ENCODE measurements around the gene JARID2.
A peak's percentile ranks its signal among the peaks of the same experiment; 100 is the strongest.

JARID2 gene

DNA sequence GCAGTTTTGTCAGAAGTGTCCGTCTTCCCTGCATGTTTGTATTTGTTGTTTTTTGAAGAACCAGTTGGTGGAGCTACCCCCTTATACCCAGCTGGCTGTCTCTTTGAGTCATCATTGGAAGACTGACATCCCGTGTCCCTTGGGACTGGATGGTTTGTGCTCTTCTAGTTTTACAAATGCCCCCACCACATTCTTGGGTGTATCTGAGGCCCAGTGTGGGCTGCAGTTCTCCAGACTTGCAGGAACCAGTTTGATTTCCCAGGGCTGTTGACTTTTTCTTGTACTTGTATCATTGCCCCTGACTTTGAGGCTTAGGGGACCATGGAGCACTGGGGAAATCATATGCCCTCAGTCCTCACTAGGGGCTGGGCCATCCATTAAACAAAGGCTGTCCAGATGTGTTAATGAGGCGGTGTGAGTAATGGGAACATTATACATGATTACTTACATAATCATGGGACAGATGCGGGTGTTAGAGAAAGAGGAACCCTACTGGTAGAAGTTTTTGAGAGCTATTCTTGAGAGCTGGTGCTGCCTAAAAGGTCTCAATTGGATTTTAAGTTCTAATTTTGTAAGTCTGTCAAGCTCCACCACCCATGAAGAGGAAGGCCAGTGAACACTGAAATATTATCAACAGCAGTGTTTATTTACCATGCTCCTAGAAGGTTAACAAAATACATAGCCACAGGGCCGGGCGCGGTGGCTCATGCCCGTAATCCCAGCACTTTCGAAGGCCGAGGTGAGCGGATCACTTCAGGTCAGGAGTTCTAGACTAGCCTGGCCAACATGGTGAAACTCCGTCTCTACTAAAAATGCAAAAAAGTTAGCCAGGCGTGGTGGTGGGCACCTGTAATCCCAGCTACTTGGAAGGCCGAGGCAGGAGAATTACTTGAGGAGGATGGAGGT is 8.5 kb downstream of the JARID2 start:
- Histone ChIP-seq H3K9me3 (ENCODE audit: control insufficient read depth, low read length) (no peaks in the 10 kb centered on the region), H3K27ac (ENCODE audit: insufficient read depth, low read length, poor library complexity, severe bottlenecking) (no peak overlapping the region), H3K36me3 (ENCODE audit: control insufficient read depth, insufficient read depth, low read length) (no peaks in the 10 kb centered on the region), H3K27me3 (replicated peaks; ENCODE audit: control insufficient read depth, insufficient read depth, low read length, poor library complexity, severe bottlenecking) (no peaks in the 10 kb centered on the region), H3K4me3 (ENCODE audit: insufficient read depth, low read depth, low read length, poor library complexity, severe bottlenecking) (no peak overlapping the region), H3K4me1 (ENCODE audit: control insufficient read depth, insufficient read depth, low read length, poor library complexity, severe bottlenecking) (peaks cover 37% of the 10 kb centered on the region)
- DNase-seq = no peak

DNA sequence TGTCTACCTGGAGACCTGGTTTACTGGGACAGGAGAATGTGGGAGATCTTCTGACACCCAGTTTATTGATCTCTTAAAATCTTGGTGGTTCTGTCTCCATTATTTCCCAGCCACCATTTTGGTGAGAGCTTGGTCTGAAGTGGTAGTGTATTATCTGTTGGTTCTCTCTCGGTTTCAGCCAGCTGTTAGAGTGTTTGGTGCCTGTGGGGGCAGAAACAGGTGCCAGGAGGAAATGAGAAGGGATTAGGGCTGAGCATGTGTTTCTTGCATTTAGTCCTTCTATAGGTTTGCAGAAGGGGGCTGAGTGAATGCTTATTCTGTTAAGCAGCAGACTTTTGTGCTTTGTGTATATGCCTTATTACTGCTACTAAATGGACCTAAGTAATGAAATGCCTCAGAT is 9.6 kb downstream of the JARID2 start:
- H3K4me1 ChIP-seq (ENCODE audit: control insufficient read depth, insufficient read depth, low read length, poor library complexity, severe bottlenecking) = peaks cover 37% of the 10 kb centered on the region
- no peaks in the 10 kb centered on the region for H3K9me3 ChIP-seq (ENCODE audit: control insufficient read depth, low read length)
- H3K4me3 ChIP-seq (ENCODE audit: insufficient read depth, low read depth, low read length, poor library complexity, severe bottlenecking) = no peak overlapping the region
- DNase-seq = no peak
- H3K27me3 ChIP-seq (replicated peaks; ENCODE audit: control insufficient read depth, insufficient read depth, low read length, poor library complexity, severe bottlenecking) = no peaks in the 10 kb centered on the region
- H3K27ac ChIP-seq (ENCODE audit: insufficient read depth, low read length, poor library complexity, severe bottlenecking) = no peak overlapping the region
- H3K36me3 ChIP-seq (ENCODE audit: control insufficient read depth, insufficient read depth, low read length) = no peaks in the 10 kb centered on the region

DNA sequence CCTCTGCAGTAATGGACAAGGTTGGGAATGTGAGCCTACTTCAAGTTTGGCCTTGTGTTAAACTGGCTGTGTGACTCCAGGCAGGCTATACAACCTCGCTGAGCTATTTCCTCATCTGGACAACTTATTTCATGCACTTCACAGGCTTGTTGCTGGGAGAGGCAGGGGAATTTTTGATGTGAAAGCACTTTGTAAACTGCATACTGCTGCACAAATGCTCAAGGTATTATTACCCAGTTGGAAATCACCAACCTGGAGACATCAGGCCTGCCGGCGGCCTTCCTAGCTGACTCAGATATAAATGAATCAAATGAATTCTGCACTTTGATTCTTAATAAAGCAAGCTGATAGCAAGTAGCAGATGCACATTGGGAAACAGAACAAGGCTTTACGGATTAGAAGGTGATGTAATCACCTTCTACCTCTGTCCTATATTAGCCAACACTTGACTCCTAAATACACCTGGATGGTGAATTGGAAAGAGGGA is 10.1 kb downstream of the JARID2 start:
- Histone ChIP-seq H3K27me3 (replicated peaks; ENCODE audit: control insufficient read depth, insufficient read depth, low read length, poor library complexity, severe bottlenecking) (no peaks in the 10 kb centered on the region), H3K36me3 (ENCODE audit: control insufficient read depth, insufficient read depth, low read length) (no peaks in the 10 kb centered on the region), H3K4me1 (ENCODE audit: control insufficient read depth, insufficient read depth, low read length, poor library complexity, severe bottlenecking) (peaks cover 39% of the 10 kb centered on the region), H3K27ac (ENCODE audit: insufficient read depth, low read length, poor library complexity, severe bottlenecking) (no peak overlapping the region), H3K4me3 (ENCODE audit: insufficient read depth, low read depth, low read length, poor library complexity, severe bottlenecking) (no peak overlapping the region), H3K9me3 (ENCODE audit: control insufficient read depth, low read length) (no peaks in the 10 kb centered on the region)
- DNase-seq = no peak

DNA sequence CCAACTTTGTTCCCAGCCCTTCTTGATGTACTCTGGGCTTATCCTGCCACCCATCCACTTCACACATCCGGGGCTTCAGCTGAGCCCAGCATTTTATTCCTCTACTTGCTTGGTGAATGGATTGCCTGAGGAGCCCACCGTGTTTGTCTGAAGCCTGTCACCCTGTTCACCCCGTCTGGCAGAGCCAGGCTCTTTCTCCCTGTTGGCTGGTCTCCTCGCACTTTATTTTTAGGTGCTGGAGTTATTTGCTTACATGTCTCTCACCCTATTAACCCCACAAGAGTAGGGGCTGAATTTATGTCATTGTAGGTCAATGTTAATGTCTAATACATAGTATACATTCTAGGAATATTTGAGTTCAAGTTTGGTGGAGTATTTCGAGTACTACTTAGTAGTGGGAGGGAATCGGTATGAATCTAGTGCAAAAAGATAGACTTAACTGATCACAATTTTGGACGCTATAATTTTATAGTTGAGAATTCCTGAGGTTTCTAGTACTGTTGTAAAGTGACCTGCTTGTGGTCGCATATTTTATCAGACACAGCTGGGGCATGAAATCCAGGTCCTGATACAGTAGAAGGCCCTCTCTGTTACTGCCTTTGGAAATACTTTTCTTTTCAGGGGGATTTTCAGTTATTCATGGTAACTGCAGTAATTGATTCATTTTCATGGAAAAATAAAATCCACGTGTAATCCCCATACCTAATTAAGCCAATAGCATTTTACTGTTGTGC is 10.8 kb downstream of the JARID2 start:
- DNase-seq = no peak
- Histone ChIP-seq H3K4me1 (ENCODE audit: control insufficient read depth, insufficient read depth, low read length, poor library complexity, severe bottlenecking) (peaks cover 39% of the 10 kb centered on the region), H3K27me3 (replicated peaks; ENCODE audit: control insufficient read depth, insufficient read depth, low read length, poor library complexity, severe bottlenecking) (no peaks in the 10 kb centered on the region), H3K36me3 (ENCODE audit: control insufficient read depth, insufficient read depth, low read length) (no peaks in the 10 kb centered on the region), H3K9me3 (ENCODE audit: control insufficient read depth, low read length) (no peaks in the 10 kb centered on the region), H3K27ac (ENCODE audit: insufficient read depth, low read length, poor library complexity, severe bottlenecking) (no peak overlapping the region), H3K4me3 (ENCODE audit: insufficient read depth, low read depth, low read length, poor library complexity, severe bottlenecking) (no peak overlapping the region)

DNA sequence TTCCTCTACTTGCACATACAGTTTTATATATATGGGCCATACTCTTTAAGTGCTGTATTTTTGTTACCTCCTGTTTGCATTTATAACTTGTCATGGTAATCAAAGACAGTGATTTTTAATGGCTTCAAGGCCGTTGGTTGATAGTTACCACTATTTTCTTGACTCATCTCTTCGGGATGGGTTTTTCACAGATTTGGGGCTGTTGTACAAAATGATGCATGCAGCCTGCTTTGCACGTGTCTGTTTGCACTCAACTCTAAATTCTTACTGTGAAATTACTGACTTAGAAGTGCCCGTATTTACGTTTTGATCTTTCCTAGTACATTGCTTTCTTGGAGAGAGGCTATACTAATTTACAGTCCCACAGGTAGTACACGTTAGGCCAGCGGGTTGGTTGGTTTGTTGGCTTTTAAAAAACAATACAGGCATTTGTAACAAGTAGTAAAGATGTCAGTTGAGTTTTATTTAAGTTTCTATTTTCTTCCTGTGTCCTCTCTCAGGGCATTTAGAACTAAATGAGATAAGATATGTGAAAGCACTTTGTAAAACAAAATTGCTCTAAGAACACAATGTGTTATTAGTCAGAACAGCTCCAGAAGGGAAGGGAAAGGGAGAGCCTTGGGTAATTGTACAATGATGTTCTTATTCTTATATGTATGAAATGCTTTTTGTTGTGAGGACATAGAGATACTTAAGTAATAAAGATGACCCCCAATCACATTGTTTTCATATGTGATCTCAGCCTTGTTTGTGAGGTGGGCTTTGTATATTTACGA is 11.7 kb downstream of the JARID2 start:
- Histone ChIP-seq H3K4me1 (ENCODE audit: control insufficient read depth, insufficient read depth, low read length, poor library complexity, severe bottlenecking) (peaks cover 35% of the 10 kb centered on the region), H3K9me3 (ENCODE audit: control insufficient read depth, low read length) (no peaks in the 10 kb centered on the region), H3K27me3 (replicated peaks; ENCODE audit: control insufficient read depth, insufficient read depth, low read length, poor library complexity, severe bottlenecking) (no peaks in the 10 kb centered on the region), H3K4me3 (ENCODE audit: insufficient read depth, low read depth, low read length, poor library complexity, severe bottlenecking) (no peak overlapping the region), H3K27ac (ENCODE audit: insufficient read depth, low read length, poor library complexity, severe bottlenecking) (no peak overlapping the region), H3K36me3 (ENCODE audit: control insufficient read depth, insufficient read depth, low read length) (no peaks in the 10 kb centered on the region)
- no peak for DNase-seq

DNA sequence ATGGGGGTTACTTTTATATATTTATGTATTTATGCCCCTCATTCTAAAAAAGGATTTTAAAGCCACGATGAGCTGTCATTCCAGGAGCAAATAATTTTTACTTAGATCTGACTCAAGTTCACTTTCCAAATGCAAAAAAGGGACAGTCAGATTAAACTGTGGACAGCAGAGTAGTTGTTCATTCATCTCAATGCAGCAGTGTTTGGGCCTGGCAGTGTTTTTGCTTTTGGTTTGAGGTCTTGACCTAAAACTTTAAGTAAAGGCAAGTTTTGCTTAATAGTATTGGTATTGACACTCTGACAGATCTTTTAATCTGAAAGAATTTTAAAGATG is 13.9 kb downstream of the JARID2 start:
- Histone ChIP-seq H3K36me3 (ENCODE audit: control insufficient read depth, insufficient read depth, low read length) (no peaks in the 10 kb centered on the region), H3K4me1 (ENCODE audit: control insufficient read depth, insufficient read depth, low read length, poor library complexity, severe bottlenecking) (peaks cover 30% of the 10 kb centered on the region)
- DNase-seq = no peak

DNA sequence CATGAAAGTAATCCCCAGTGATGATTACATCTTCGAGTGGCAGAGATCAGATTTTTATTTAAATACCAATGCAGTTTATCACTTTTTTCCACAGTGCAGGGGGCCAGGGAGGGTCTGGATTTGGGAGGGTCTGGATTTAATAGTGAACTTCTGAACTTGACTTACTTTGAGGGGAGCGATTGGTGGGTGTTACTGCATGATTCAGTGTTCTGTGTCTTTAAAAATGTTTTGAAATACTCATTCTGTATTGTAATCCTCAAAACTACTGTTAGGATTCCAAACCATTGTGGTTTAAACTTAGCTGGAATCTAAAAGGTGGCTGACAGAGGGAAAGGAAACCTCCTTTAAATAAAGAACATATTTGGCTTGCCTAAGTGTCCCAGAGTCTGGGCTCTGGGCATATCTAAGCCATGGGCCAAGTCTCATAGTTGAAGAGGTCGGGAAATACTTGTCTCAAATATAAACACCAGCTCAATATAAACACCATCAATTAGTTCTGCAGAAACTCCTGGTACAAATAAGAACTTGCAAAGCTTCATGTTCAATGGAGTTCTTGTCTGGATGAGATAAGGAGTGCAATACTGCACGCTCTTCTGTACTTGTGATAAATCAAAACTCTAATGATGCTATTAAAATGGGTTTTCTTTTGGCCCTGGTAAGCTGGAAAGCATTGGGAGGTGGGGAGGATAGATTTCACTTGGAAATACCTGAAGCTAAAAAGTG is 14.4 kb downstream of the JARID2 start:
- no peak overlapping the region for H3K4me3 ChIP-seq (ENCODE audit: insufficient read depth, low read depth, low read length, poor library complexity, severe bottlenecking)
- peaks cover 34% of the 10 kb centered on the region for H3K4me1 ChIP-seq (ENCODE audit: control insufficient read depth, insufficient read depth, low read length, poor library complexity, severe bottlenecking)

More for the DNA sequence above, 13.9 kb downstream of the JARID2 start:
- H3K9me3 ChIP-seq (ENCODE audit: control insufficient read depth, low read length) = no peaks in the 10 kb centered on the region
- H3K4me3 ChIP-seq (ENCODE audit: insufficient read depth, low read depth, low read length, poor library complexity, severe bottlenecking) = no peak overlapping the region
- peak overlapping the region; percentile 26 for H3K27ac ChIP-seq (ENCODE audit: insufficient read depth, low read length, poor library complexity, severe bottlenecking)
- no peaks in the 10 kb centered on the region for H3K27me3 ChIP-seq (replicated peaks; ENCODE audit: control insufficient read depth, insufficient read depth, low read length, poor library complexity, severe bottlenecking)

DNA sequence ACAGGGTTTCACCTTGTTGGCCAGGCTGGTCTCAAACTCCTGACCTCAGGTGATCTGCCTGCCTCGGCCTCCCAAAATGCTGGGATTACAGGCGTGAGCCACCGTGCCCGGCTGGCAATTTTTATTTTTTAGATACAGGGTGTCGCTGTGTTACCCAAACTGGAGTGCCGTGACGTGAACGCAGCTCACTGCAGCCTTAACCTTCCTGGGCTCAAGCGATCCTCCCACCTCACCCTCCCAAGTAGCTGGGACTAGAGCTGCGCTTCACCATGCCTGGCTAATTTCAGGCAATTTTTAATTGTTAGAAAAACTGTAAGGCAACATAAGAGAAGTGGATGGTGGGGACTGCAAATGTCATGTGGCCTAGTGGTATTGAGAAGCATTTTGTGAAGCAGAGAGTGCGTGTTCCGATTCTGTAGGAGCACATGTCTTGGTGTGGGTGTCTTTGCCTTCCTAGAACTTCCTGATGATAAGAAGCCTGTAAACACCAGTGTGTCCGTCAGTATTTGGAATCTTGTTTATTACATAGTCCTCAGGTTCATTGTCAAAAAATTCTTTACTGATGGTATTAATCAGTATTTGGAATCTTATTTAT is 18.0 kb downstream of the JARID2 start:
- Histone ChIP-seq H3K4me1 (ENCODE audit: control insufficient read depth, insufficient read depth, low read length, poor library complexity, severe bottlenecking) (peaks cover 27% of the 10 kb centered on the region), H3K27me3 (replicated peaks; ENCODE audit: control insufficient read depth, insufficient read depth, low read length, poor library complexity, severe bottlenecking) (no peaks in the 10 kb centered on the region), H3K4me3 (ENCODE audit: insufficient read depth, low read depth, low read length, poor library complexity, severe bottlenecking) (no peak overlapping the region), H3K36me3 (ENCODE audit: control insufficient read depth, insufficient read depth, low read length) (no peaks in the 10 kb centered on the region), H3K27ac (ENCODE audit: insufficient read depth, low read length, poor library complexity, severe bottlenecking) (no peak overlapping the region), H3K9me3 (ENCODE audit: control insufficient read depth, low read length) (no peaks in the 10 kb centered on the region)
- DNase-seq = no peak

More for the DNA sequence above, 14.4 kb downstream of the JARID2 start:
- no peak for DNase-seq
- no peaks in the 10 kb centered on the region for H3K9me3 ChIP-seq (ENCODE audit: control insufficient read depth, low read length)
- no peaks in the 10 kb centered on the region for H3K36me3 ChIP-seq (ENCODE audit: control insufficient read depth, insufficient read depth, low read length)
- no peak overlapping the region for H3K27ac ChIP-seq (ENCODE audit: insufficient read depth, low read length, poor library complexity, severe bottlenecking)
- H3K27me3 ChIP-seq (replicated peaks; ENCODE audit: control insufficient read depth, insufficient read depth, low read length, poor library complexity, severe bottlenecking) = no peaks in the 10 kb centered on the region

DNA sequence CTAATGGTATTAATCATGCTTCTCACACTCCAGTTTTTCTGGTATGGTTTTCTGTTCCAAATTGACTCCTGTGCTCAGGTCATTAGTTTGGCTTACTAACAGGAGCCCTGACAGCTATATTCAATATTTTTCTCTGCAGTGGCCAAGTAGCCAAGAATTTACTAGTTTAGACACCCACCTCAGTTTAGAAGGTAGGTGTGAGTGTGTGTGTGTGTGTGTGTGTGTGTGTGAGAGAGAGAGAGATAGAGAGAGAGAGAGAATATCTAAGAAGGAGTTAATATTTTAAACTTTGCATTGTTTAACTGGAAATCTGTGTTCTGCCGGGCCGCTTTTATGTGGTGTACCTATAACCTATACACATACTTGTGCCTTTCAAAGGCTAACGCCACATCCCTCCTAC is 18.5 kb downstream of the JARID2 start:
- H3K27ac ChIP-seq (ENCODE audit: insufficient read depth, low read length, poor library complexity, severe bottlenecking) = no peak overlapping the region
- no peaks in the 10 kb centered on the region for H3K27me3 ChIP-seq (replicated peaks; ENCODE audit: control insufficient read depth, insufficient read depth, low read length, poor library complexity, severe bottlenecking)
- no peak overlapping the region for H3K4me3 ChIP-seq (ENCODE audit: insufficient read depth, low read depth, low read length, poor library complexity, severe bottlenecking)
- no peaks in the 10 kb centered on the region for H3K9me3 ChIP-seq (ENCODE audit: control insufficient read depth, low read length)
- H3K4me1 ChIP-seq (ENCODE audit: control insufficient read depth, insufficient read depth, low read length, poor library complexity, severe bottlenecking) = peaks cover 24% of the 10 kb centered on the region
- no peak for DNase-seq
- H3K36me3 ChIP-seq (ENCODE audit: control insufficient read depth, insufficient read depth, low read length) = no peaks in the 10 kb centered on the region

All from effector memory CD4-positive, alpha-beta T cell (primary cell).